ENCODE results near the gene HEPHL1. TPM values are rescaled to one million over a fixed set of nuclear protein-coding genes. Genes with fewer than 3 reads are reported as not detected.

The HEPHL1 gene
- polyA plus RNA-seq, 1 experiment = not detected

DNA sequence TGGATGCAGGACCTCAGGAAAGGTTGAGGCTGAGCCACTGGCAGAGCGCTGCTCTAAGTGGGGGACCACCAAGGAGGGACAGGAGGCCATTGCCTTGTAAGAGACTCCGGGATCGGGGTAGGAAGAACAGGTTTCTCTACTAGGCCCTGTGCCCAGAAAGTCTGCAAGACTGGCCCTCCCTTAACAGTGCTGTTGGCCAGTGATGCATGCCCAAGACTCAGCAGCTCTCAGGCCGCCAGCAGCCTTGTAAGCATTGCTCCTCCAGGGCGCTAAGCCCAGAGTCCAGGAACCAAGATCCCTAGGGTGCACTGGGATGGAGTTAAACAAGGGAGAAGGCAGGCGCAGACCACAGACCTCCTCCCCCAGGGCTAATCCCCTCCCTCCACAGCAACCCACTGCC is 68.2 kb downstream of the HEPHL1 start:
- no peak for DNase-seq (ENCODE audit: low read depth)
- ChIA-PET CTCF (no interaction called here), POLR2A (no interaction called here)

DNA sequence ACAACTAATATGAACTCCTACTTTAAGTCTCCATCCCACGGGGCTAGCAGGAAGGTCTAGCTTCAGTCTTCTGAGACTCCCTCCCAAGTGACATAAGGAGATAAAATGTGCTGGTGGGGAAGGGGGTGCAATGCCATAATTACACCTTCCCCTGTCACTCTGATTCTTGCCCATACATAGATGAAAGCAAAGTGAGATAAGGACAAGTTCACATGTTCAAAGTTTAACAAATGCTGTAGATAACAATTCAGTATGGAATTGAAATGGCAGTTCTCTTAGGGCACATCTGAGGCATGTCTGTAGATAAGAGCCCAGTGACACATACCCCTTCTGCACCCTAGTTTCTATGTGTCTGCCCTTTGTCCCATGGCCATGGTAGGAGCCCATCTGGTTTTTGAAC is 69.2 kb downstream of the HEPHL1 start:
- H3K4me3 ChIP-seq (ENCODE audit: low read depth, low read length) = no peak overlapping the region
- ChIA-PET POLR2A (no interaction called here), CTCF (no interaction called here)
- H3K27me3 ChIP-seq (ENCODE audit: control insufficient read depth, insufficient read depth, low read length) = no peaks in the 10 kb centered on the region
- no peaks in the 10 kb centered on the region for H3K36me3 ChIP-seq (ENCODE audit: control insufficient read depth, insufficient read depth, low read length)
- TF ChIP-seq CTCF (IDR thresholded peaks at IDR 0.05; ENCODE audit: insufficient read depth, low read depth, low read length) = no peak
- DNase-seq (ENCODE audit: low read depth) = no peak

More for the DNA sequence above, 68.2 kb downstream of the HEPHL1 start:
- Histone ChIP-seq H3K4me3 (ENCODE audit: low read depth, low read length) (no peak overlapping the region), H3K36me3 (ENCODE audit: control insufficient read depth, insufficient read depth, low read length) (no peaks in the 10 kb centered on the region), H3K27me3 (ENCODE audit: control insufficient read depth, insufficient read depth, low read length) (no peaks in the 10 kb centered on the region)
- no peak for TF ChIP-seq CTCF (IDR thresholded peaks at IDR 0.05; ENCODE audit: insufficient read depth, low read depth, low read length)

DNA sequence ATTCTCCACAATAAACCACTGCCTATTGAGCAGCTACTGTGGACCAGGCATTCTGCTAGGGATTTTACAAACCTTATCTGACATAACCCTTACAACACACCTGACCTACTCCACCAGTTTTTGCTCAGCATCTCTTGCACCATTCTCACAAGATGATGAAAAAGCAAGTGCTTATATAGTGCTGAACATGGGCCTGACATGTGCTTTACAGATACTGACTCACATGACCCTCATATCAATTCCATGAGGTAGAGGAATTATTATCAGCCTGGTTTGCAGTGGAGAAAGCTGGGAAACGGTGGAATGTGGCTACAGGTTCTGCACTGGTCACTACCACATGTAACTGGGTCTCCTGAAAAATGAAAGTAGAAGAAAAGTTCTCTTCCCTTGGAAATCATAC is 69.9 kb downstream of the HEPHL1 start:
- H3K27me3 ChIP-seq (ENCODE audit: control insufficient read depth, insufficient read depth, low read length) = no peaks in the 10 kb centered on the region
- no peak overlapping the region for H3K4me3 ChIP-seq (ENCODE audit: low read depth, low read length)
- DNase-seq (ENCODE audit: low read depth) = no peak
- CTCF ChIA-PET = no interaction called here
- POLR2A ChIA-PET = no interaction called here
- H3K36me3 ChIP-seq (ENCODE audit: control insufficient read depth, insufficient read depth, low read length) = no peaks in the 10 kb centered on the region
- TF ChIP-seq CTCF (IDR thresholded peaks at IDR 0.05; ENCODE audit: insufficient read depth, low read depth, low read length) = no peak

GRCh38 chr11:94100253-94100652 is 79.1 kb downstream of the HEPHL1 start:
- Histone ChIP-seq H3K36me3 (ENCODE audit: control insufficient read depth, insufficient read depth, low read length) (no peaks in the 10 kb centered on the region), H3K4me3 (ENCODE audit: low read depth, low read length) (no peak overlapping the region), H3K27me3 (ENCODE audit: control insufficient read depth, insufficient read depth, low read length) (no peaks in the 10 kb centered on the region)
- TF ChIP-seq CTCF (IDR thresholded peaks at IDR 0.05; ENCODE audit: insufficient read depth, low read depth, low read length) = no peak
- ChIA-PET POLR2A (no interaction called here), CTCF (no interaction called here)
- no peak for DNase-seq (ENCODE audit: low read depth)

GRCh38 chr11:94103471-94103870 is 82.3 kb downstream of the HEPHL1 start:
- Histone ChIP-seq H3K4me3 (ENCODE audit: low read depth, low read length) (no peak overlapping the region), H3K36me3 (ENCODE audit: control insufficient read depth, insufficient read depth, low read length) (no peaks in the 10 kb centered on the region), H3K27me3 (ENCODE audit: control insufficient read depth, insufficient read depth, low read length) (no peaks in the 10 kb centered on the region)
- no peak for DNase-seq (ENCODE audit: low read depth)
- CTCF ChIA-PET = interaction anchor here (0.6 kb wide), 1 partner anchor 405 kb away, joined by 3 read pairs; no protein-coding TSS in a partner anchor
- no peak for TF ChIP-seq CTCF (IDR thresholded peaks at IDR 0.05; ENCODE audit: insufficient read depth, low read depth, low read length)
- POLR2A ChIA-PET = no interaction called here

Measured in BJ (cell line).